ENCODE results near the gene SLC44A1. TPM values are rescaled to one million over a fixed set of nuclear protein-coding genes. Genes with fewer than 3 reads are reported as not detected.

Gene SLC44A1
- 16.1 to 29.0 TPM (median 27.9 TPM) in 5 replicates for total RNA-seq (2022; extraction: Qiagen RNA extraction; ENCODE audit: low read depth)

GRCh38 chr9:105244003-105244733 is at the start of gene SLC44A1:
TSS of gene SLC44A1 (plus strand) at chr9:105244651. CDS start at chr9:105244869, 218 bp downstream.

GRCh38 chr9:105447814-105448812 is 203.7 kb downstream of the SLC44A1 start, which contains the start of gene FSD1L:
TSS of gene FSD1L (plus strand) at chr9:105448034. CDS start at chr9:105448221, 187 bp downstream.

Other genes starting within 250 kb of the SLC44A1 start
- gene FSD1L, start 203.4 kb downstream of the SLC44A1 start, total RNA-seq (2022; extraction: Qiagen RNA extraction; ENCODE audit: low read depth): 1.4 to 4.4 TPM (median 3.7 TPM) in 5 replicates

All from A549 treated with RU486 at 1 μM for 4 hours (cell line).